ENCODE results near the gene PTPRO. TPM values are rescaled to one million over a fixed set of nuclear protein-coding genes. Genes with fewer than 3 reads are reported as not detected.

The PTPRO gene
- total and polyA plus RNA-seq, 2 donors: 2.9 to 3.9 TPM

DNA sequence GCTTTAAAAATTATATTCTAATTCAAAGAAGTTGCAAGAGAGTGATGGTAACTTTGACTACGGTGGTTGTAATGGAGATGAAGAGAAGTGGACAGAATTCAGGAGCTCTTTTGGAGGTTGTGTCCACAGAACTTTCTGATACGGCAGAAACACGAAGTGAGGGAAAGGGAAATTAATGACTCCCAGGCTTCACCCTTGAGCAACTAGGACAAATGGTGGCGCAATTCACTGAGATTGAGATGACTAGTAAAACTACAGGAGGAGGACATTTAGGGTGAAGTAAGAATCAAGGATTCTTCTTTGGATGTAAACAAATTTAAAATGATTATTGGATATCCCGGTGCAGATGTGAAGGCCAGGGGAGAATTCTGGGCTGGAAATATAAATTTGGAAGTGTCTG, 212.6 kb downstream of the PTPRO start:
- no peak overlapping the region for H3K4me3 ChIP-seq (ENCODE audit: low read length in 2 of 2)
- no peaks in the 10 kb centered on the region for H3K27me3 ChIP-seq (ENCODE audit: control insufficient read depth in 2 of 2, insufficient read depth in 1 of 2, low read length in 1 of 2)
- no peak for DNase-seq (ENCODE audit: low read depth in 6 of 9, low spot score in 9 of 9)
- H3K9me3 ChIP-seq (ENCODE audit: control insufficient read depth in 2 of 2, insufficient read depth in 1 of 2, low read length in 1 of 2): no peaks in the 10 kb centered on the region
- 95% methylated on average over 5 of the region's 5 CpGs for WGBS
- H3K4me1 ChIP-seq (ENCODE audit: control insufficient read depth in 2 of 2, insufficient read depth in 2 of 2, low read length in 2 of 2): no peaks in the 10 kb centered on the region
- no peak overlapping the region for H3K27ac ChIP-seq (ENCODE audit: low read depth in 1 of 2, low read length in 1 of 2)
- no peaks in the 10 kb centered on the region for H3K36me3 ChIP-seq (ENCODE audit: control insufficient read depth in 2 of 2, insufficient read depth in 2 of 2, low read length in 1 of 2)

DNA sequence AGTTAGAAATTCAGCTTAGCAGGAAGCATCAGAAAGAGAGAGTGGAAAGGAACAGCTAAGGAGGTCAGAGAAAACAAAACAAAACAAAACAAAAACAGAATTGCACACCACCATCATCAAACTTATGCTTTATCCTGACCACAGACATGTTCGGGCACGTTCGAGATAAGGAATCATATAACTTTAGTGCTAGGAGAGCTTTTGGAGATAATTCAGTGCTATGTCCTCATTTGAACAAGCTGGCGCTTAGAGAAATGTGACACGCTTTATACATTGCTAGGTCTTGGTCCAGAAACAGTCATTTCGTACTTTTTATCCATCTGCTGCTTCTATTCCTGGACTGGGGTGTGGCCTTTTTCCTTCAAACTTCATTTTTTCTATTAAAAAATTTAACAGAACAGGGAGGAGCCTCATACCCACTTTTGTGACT, 213.1 kb downstream of the PTPRO start:
- 94% methylated on average over 6 of the region's 6 CpGs for WGBS
- no peaks in the 10 kb centered on the region for H3K36me3 ChIP-seq (ENCODE audit: control insufficient read depth in 2 of 2, insufficient read depth in 2 of 2, low read length in 1 of 2)
- H3K27ac ChIP-seq (ENCODE audit: low read depth in 1 of 2, low read length in 1 of 2): no peak overlapping the region

GRCh38 chr12:15536446-15536845, 214.1 kb downstream of the PTPRO start:
- H3K4me1 ChIP-seq (ENCODE audit: control insufficient read depth in 2 of 2, insufficient read depth in 2 of 2, low read length in 2 of 2): no peaks in the 10 kb centered on the region
- WGBS: 94% methylated on average over 4 of the region's 4 CpGs
- no peaks in the 10 kb centered on the region for H3K9me3 ChIP-seq (ENCODE audit: control insufficient read depth in 2 of 2, insufficient read depth in 1 of 2, low read length in 1 of 2)
- no peaks in the 10 kb centered on the region for H3K27me3 ChIP-seq (ENCODE audit: control insufficient read depth in 2 of 2, insufficient read depth in 1 of 2, low read length in 1 of 2)
- no peak overlapping the region for H3K27ac ChIP-seq (ENCODE audit: low read depth in 1 of 2, low read length in 1 of 2)
- no peak for DNase-seq (ENCODE audit: low read depth in 6 of 9, low spot score in 9 of 9)
- no peak overlapping the region for H3K4me3 ChIP-seq (ENCODE audit: low read length in 2 of 2)
- no peaks in the 10 kb centered on the region for H3K36me3 ChIP-seq (ENCODE audit: control insufficient read depth in 2 of 2, insufficient read depth in 2 of 2, low read length in 1 of 2)

More for the DNA sequence above, 213.1 kb downstream of the PTPRO start:
- H3K9me3 ChIP-seq (ENCODE audit: control insufficient read depth in 2 of 2, insufficient read depth in 1 of 2, low read length in 1 of 2): no peaks in the 10 kb centered on the region
- DNase-seq (ENCODE audit: low read depth in 6 of 9, low spot score in 9 of 9): no peak
- no peaks in the 10 kb centered on the region for H3K4me1 ChIP-seq (ENCODE audit: control insufficient read depth in 2 of 2, insufficient read depth in 2 of 2, low read length in 2 of 2)
- H3K27me3 ChIP-seq (ENCODE audit: control insufficient read depth in 2 of 2, insufficient read depth in 1 of 2, low read length in 1 of 2): no peaks in the 10 kb centered on the region
- no peak overlapping the region for H3K4me3 ChIP-seq (ENCODE audit: low read length in 2 of 2)

DNA sequence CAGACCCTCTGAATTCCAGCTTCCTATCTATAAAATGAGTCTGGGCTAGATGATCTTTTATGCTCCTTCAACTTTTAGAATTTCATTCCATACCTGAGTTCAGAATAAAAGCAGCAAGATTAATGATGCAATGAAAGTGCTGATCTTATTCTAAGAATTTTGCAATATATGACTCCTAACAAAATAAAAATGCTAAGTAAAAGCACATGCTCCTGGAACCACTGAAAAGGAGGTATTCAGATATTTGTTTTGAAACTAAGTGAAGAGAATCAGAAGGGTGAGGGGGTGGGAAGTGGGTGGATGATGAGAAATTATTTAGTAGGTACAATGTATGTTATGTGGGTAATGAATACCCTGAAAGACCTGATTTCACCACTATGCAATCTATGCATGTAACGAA, 216.6 kb downstream of the PTPRO start:
- no peak overlapping the region for H3K27ac ChIP-seq (ENCODE audit: low read depth in 1 of 2, low read length in 1 of 2)
- DNase-seq (ENCODE audit: low read depth in 6 of 9, low spot score in 9 of 9): no peak
- H3K36me3 ChIP-seq (ENCODE audit: control insufficient read depth in 2 of 2, insufficient read depth in 2 of 2, low read length in 1 of 2): no peaks in the 10 kb centered on the region
- H3K9me3 ChIP-seq (ENCODE audit: control insufficient read depth in 2 of 2, insufficient read depth in 1 of 2, low read length in 1 of 2): no peaks in the 10 kb centered on the region
- no peaks in the 10 kb centered on the region for H3K27me3 ChIP-seq (ENCODE audit: control insufficient read depth in 2 of 2, insufficient read depth in 1 of 2, low read length in 1 of 2)
- H3K4me1 ChIP-seq (ENCODE audit: control insufficient read depth in 2 of 2, insufficient read depth in 2 of 2, low read length in 2 of 2): no peaks in the 10 kb centered on the region
- 85% methylated on average over 1 of the region's 1 CpG for WGBS
- H3K4me3 ChIP-seq (ENCODE audit: low read length in 2 of 2): no peak overlapping the region

GRCh38 chr12:15540005-15540404, 217.7 kb downstream of the PTPRO start:
- no peaks in the 10 kb centered on the region for H3K36me3 ChIP-seq (ENCODE audit: control insufficient read depth in 2 of 2, insufficient read depth in 2 of 2, low read length in 1 of 2)
- H3K4me3 ChIP-seq (ENCODE audit: low read length in 2 of 2): no peak overlapping the region
- no peaks in the 10 kb centered on the region for H3K9me3 ChIP-seq (ENCODE audit: control insufficient read depth in 2 of 2, insufficient read depth in 1 of 2, low read length in 1 of 2)
- WGBS: 94% methylated on average over 2 of the region's 2 CpGs
- no peaks in the 10 kb centered on the region for H3K4me1 ChIP-seq (ENCODE audit: control insufficient read depth in 2 of 2, insufficient read depth in 2 of 2, low read length in 2 of 2)
- H3K27ac ChIP-seq (ENCODE audit: low read depth in 1 of 2, low read length in 1 of 2): no peak overlapping the region
- no peak for DNase-seq (ENCODE audit: low read depth in 6 of 9, low spot score in 9 of 9)
- H3K27me3 ChIP-seq (ENCODE audit: control insufficient read depth in 2 of 2, insufficient read depth in 1 of 2, low read length in 1 of 2): no peaks in the 10 kb centered on the region

- no peaks in the 10 kb centered on the region for H3K36me3 ChIP-seq (ENCODE audit: control insufficient read depth in 2 of 2, insufficient read depth in 2 of 2, low read length in 1 of 2)
- H3K9me3 ChIP-seq (ENCODE audit: control insufficient read depth in 2 of 2, insufficient read depth in 1 of 2, low read length in 1 of 2): no peaks in the 10 kb centered on the region
- H3K4me3 ChIP-seq (ENCODE audit: low read length in 2 of 2): no peak overlapping the region
- no peaks in the 10 kb centered on the region for H3K4me1 ChIP-seq (ENCODE audit: control insufficient read depth in 2 of 2, insufficient read depth in 2 of 2, low read length in 2 of 2)
- WGBS: 93% methylated on average over 1 of the region's 1 CpG
- H3K27me3 ChIP-seq (ENCODE audit: control insufficient read depth in 2 of 2, insufficient read depth in 1 of 2, low read length in 1 of 2): no peaks in the 10 kb centered on the region
- DNase-seq (ENCODE audit: low read depth in 6 of 9, low spot score in 9 of 9): no peak
- H3K27ac ChIP-seq (ENCODE audit: low read depth in 1 of 2, low read length in 1 of 2): no peak overlapping the region
Observed at GRCh38 chr12:15540469-15540872, 218.2 kb downstream of the PTPRO start.

DNA sequence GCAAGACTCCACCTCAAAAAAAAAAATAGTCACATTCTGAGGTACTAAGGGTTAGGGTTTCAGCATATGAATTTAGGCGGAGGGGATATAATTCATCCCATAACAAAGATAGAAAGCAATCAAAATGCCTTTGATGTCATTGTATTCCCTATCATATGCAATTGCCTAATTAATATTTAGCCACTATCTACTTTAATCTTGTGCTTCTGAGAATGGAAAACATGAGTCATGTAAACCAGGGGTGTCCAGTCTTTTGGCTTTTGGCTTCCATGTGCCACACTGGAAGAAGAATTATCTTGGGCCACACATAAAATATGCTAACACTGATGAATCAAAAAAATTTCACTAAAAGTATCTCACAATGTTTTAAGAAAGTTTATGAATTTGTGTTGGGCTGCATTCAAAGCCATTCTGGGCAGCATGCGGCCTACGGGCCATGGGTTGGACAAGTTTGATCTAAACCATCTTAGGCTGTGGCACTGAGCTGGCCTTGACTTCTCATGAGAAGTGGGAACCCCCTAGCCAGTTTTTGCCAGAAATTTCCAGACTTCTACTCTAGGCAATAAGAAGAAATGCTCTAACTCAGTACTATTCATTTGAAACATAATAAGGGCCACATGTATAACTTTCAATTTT, 219.8 kb downstream of the PTPRO start:
- WGBS: 97% methylated on average over 3 of the region's 3 CpGs
- Histone ChIP-seq H3K4me3 (ENCODE audit: low read length in 2 of 2) (no peak overlapping the region), H3K9me3 (ENCODE audit: control insufficient read depth in 2 of 2, insufficient read depth in 1 of 2, low read length in 1 of 2) (no peaks in the 10 kb centered on the region), H3K36me3 (ENCODE audit: control insufficient read depth in 2 of 2, insufficient read depth in 2 of 2, low read length in 1 of 2) (no peaks in the 10 kb centered on the region), H3K27me3 (ENCODE audit: control insufficient read depth in 2 of 2, insufficient read depth in 1 of 2, low read length in 1 of 2) (no peaks in the 10 kb centered on the region), H3K27ac (ENCODE audit: low read depth in 1 of 2, low read length in 1 of 2) (no peak overlapping the region), H3K4me1 (ENCODE audit: control insufficient read depth in 2 of 2, insufficient read depth in 2 of 2, low read length in 2 of 2) (peaks cover 0 to 3% of the 10 kb centered on the region in 2 donors)
- no peak for DNase-seq (ENCODE audit: low read depth in 6 of 9, low spot score in 9 of 9)

DNA sequence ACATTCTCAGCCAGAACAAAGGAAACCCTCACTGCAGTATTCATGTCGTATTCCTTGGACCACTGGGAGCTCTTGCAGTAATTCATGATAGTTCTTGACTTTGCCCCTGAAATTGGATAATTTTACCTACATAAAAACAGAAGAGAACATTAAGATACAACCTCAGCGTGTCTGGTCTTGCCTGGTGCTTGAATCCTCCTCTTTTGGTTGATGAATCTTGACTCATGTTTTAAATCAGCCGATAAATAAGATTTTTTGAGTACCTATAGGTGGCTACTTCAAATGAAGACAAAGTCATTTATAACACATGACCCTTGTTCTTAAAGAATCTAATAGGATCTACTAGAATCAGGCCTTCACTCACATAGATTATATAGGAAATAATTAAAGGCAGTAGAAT, 221.0 kb downstream of the PTPRO start:
- Histone ChIP-seq H3K4me1 (ENCODE audit: control insufficient read depth in 2 of 2, insufficient read depth in 2 of 2, low read length in 2 of 2) (peaks cover 0 to 3% of the 10 kb centered on the region in 2 donors), H3K4me3 (ENCODE audit: low read length in 2 of 2) (no peak overlapping the region), H3K27ac (ENCODE audit: low read depth in 1 of 2, low read length in 1 of 2) (no peak overlapping the region), H3K27me3 (ENCODE audit: control insufficient read depth in 2 of 2, insufficient read depth in 1 of 2, low read length in 1 of 2) (no peaks in the 10 kb centered on the region), H3K9me3 (ENCODE audit: control insufficient read depth in 2 of 2, insufficient read depth in 1 of 2, low read length in 1 of 2) (no peaks in the 10 kb centered on the region), H3K36me3 (ENCODE audit: control insufficient read depth in 2 of 2, insufficient read depth in 2 of 2, low read length in 1 of 2) (no peaks in the 10 kb centered on the region)
- DNase-seq (ENCODE audit: low read depth in 6 of 9, low spot score in 9 of 9): no peak
- 80% methylated on average over 3 of the region's 3 CpGs for WGBS

GRCh38 chr12:15544589-15544988, 222.3 kb downstream of the PTPRO start:
- Histone ChIP-seq H3K36me3 (ENCODE audit: control insufficient read depth in 2 of 2, insufficient read depth in 2 of 2, low read length in 1 of 2) (no peaks in the 10 kb centered on the region), H3K27me3 (ENCODE audit: control insufficient read depth in 2 of 2, insufficient read depth in 1 of 2, low read length in 1 of 2) (no peaks in the 10 kb centered on the region), H3K27ac (ENCODE audit: low read depth in 1 of 2, low read length in 1 of 2) (no peak overlapping the region), H3K4me3 (ENCODE audit: low read length in 2 of 2) (no peak overlapping the region), H3K9me3 (ENCODE audit: control insufficient read depth in 2 of 2, insufficient read depth in 1 of 2, low read length in 1 of 2) (no peaks in the 10 kb centered on the region), H3K4me1 (ENCODE audit: control insufficient read depth in 2 of 2, insufficient read depth in 2 of 2, low read length in 2 of 2) (peaks cover 0 to 3% of the 10 kb centered on the region in 2 donors)
- DNase-seq (ENCODE audit: low read depth in 6 of 9, low spot score in 9 of 9): no peak

Measured in thymus (tissue), 11 donors.